Retinal pigment epithelial cell (primary cell): ENCODE data around the gene SYK.
A peak's percentile ranks its signal among the peaks of the same experiment; 100 is the strongest.

Source experiments
- DNase-seq: peaks from one replicate; pipeline ENCODE4 v3.0.0-alpha.2; 2010; ENCODE audit warnings: low read depth
- H3K4me3 ChIP-seq: 2 replicates; pipeline ENCODE4 v1.5.1; 2011; ENCODE audit warnings: mild to moderate bottlenecking, low read length, control low read depth, moderate library complexity
- TF ChIP-seq, protein P1 (sequence below): conservative IDR thresholded peaks from 2 replicates; pipeline ENCODE4 v1.5.1; 2011; ENCODE audit warnings: low read depth, low read length, control low read depth, inconsistent platforms

SYK gene

DNA sequence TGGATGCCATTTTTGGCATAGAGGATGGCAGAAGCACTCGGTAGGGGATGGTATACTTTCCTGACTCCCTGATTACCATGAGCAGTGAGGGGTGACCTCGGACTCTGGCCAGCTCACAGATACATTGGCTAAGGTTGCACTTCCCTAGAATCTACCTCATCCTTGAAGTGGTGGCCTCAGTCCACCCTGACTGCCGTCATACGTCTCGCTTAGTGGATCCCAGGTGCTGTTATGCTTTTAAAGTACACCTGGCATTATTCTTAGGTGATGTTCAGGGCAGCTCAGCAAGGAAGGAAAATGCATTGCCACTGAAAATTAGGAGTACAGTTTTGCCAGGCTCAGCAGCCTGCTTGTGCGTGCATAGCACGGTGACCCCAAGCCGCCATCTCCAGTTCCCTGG, 87.3 kb downstream of the SYK start:
- no peak for DNase-seq
- TF ChIP-seq, protein P1, sequence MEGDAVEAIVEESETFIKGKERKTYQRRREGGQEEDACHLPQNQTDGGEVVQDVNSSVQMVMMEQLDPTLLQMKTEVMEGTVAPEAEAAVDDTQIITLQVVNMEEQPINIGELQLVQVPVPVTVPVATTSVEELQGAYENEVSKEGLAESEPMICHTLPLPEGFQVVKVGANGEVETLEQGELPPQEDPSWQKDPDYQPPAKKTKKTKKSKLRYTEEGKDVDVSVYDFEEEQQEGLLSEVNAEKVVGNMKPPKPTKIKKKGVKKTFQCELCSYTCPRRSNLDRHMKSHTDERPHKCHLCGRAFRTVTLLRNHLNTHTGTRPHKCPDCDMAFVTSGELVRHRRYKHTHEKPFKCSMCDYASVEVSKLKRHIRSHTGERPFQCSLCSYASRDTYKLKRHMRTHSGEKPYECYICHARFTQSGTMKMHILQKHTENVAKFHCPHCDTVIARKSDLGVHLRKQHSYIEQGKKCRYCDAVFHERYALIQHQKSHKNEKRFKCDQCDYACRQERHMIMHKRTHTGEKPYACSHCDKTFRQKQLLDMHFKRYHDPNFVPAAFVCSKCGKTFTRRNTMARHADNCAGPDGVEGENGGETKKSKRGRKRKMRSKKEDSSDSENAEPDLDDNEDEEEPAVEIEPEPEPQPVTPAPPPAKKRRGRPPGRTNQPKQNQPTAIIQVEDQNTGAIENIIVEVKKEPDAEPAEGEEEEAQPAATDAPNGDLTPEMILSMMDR = no peak
- no peak overlapping the region for H3K4me3 ChIP-seq

DNA sequence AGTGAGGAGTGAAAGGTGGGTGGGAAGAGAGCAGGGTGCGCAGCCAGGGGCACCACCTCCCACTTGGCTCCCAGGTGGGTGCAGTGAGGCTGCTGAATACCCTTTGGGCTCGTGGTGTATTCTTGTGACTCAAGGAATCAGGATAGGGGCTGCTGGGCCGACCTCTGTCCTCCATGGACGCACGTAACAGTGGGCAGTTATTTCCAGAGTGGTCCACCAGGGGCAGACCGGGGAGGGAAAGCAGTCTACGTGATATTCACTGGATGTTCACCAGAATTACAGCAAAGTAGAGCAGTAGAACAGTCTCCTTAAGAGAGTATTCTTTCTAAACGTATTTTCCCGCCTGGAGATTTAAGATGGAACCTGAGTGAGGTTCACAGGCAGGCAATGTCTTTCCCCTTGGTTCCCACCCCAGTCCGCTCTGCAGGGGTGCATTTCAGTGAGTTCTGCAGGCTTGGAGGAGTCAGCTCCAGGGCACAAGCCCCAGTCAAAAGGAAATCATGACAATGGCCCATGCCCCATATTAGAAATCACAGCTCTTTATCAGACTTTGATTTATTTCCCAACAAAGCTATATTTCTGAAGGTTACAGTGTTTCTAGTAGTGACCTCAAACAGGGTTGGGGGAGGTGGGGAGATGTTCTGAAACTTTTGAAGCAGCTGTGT, 88.7 kb downstream of the SYK start:
- TF ChIP-seq, protein P1 = peak; percentile 30
- no peak overlapping the region for H3K4me3 ChIP-seq
- DNase-seq = no peak

DNA sequence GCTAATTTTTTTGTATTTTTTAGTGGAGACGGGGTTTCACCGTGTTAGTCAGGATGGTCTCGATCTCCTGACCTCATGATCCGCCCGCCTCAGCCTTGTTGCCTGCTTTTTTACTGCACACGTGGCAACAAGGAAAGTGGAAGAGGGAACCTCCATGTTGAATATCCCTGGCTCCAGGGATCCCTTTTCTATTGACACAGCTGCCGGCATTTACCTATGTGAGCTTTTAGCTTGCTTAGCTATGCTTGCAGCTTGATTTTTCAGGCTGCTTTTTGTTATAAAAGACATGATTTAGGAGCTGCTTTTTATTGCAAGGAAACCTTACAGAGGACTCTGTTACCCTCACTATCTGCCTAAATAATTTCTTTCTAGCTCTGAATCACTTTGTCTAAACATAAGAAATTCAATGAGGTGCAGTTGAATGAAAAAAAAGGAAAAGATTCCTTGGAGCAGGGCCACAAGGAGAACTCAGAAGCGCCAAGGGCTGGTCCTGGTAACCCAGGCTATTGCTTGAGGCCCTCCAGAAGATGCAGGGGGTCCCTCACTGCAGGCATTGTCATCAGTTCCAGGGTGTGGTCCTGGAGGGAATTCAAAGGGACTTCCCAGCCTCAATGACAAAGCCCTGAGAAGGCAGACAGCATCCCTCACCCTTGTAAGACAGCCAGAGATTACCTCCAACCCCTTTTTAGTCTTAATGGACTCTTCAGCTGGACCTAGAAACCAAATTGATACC, 89.9 kb downstream of the SYK start:
- TF ChIP-seq, protein P1 = no peak
- no peak for DNase-seq
- no peak overlapping the region for H3K4me3 ChIP-seq

DNA sequence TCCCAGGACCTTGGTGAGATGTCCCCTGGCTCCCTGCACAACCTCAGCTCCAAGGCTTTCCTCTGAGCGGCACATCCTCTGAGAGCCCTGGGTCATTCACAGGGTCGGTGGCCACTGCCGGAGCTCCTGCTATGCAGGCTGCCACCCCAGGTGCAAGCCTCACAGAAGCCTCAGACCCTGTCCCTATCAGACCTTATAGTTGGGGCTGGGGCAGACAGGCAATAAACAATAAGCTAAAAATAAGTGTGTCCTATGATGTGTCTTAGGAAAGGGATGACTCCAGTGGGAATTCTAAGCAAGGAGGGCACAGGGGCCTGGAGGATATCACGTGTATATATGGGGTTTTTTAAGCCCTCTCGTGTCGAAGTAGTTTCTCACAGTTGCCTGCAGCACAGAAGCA, 91.3 kb downstream of the SYK start:
- no peak overlapping the region for H3K4me3 ChIP-seq
- DNase-seq = no peak
- TF ChIP-seq, protein P1 = no peak

DNA sequence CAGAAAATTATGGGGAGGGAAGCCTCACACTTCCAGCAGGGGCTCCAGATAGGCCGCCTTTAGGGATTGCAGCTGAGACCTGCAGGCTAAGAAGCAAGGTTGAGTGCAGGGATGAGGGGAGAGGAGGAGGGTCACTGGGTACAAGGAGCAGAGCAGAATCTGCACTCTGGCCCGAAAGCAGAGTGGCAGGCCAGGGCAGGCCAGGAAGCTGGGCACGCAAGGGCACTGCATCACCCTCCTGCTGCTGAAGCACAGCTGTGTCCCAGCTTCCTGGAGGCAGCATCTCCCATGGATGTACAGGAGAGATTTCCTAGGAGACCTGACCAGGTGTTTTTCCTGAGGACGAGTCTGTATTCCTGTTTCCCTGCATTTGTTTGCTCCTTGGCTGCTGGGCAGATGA, 92.1 kb downstream of the SYK start:
- H3K4me3 ChIP-seq = no peak overlapping the region
- TF ChIP-seq, protein P1 = no peak
- DNase-seq = no peak

DNA sequence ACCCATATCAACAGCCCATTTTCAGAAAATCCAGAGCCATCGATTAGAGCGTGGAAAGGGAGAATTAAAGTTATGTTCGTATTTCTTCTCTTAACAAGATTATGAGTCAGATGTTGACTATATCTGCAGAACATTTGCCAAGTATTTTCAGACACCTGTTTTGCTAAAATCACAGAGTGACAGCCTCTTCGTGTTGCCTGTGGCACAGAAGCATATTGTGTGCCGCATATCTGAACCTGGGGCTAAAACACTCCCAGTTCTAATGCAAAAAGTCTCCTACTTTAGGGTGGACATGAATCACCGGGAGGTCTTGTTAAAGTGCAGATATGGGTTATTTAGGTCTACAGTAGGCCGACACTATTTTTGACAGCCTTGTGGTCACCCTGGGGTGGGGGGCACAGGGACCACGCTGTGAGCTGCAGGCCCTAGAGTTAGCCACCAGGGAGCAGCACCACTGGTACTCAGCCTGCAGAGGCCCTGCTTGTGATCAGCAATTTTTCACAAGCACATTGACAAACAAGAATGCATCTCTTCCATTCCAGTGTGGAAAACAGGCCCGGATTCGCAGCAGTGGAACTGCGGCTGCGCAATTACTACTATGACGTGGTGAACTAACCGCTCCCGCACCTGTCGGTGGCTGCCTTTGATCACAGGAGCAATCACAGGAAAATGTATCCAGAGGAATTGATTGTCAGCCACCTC, 93.5 kb downstream of the SYK start:
- H3K4me3 ChIP-seq = no peak overlapping the region
- TF ChIP-seq, protein P1 = peak; percentile 77
- DNase-seq = no peak
